ENCODE data around the gene KSR1.
"Not testable (repeated sequence)": the region's sequence is repeated elsewhere in the genome, so short reads cannot be mapped to it uniquely, and the experiment has no call there.

KSR1 gene

GRCh38 chr17:27494192-27495091, 38.2 kb downstream of the KSR1 start:
- DNase-seq (ENCODE audit: low read depth in 2 of 2) = no peak

- DNase-seq (ENCODE audit: low read depth in 2 of 2) = no peak
Observed at GRCh38 chr17:27495460-27495859, 39.2 kb downstream of the KSR1 start.

- DNase-seq (ENCODE audit: low read depth in 2 of 2) = no peak
Observed at GRCh38 chr17:27496005-27496404, 39.8 kb downstream of the KSR1 start.

- DNase-seq (ENCODE audit: low read depth in 2 of 2) = no peak
Observed at GRCh38 chr17:27496437-27496943, 40.2 kb downstream of the KSR1 start.

GRCh38 chr17:27496971-27497370, 40.7 kb downstream of the KSR1 start:
- no peak for DNase-seq (ENCODE audit: low read depth in 2 of 2)

DNA sequence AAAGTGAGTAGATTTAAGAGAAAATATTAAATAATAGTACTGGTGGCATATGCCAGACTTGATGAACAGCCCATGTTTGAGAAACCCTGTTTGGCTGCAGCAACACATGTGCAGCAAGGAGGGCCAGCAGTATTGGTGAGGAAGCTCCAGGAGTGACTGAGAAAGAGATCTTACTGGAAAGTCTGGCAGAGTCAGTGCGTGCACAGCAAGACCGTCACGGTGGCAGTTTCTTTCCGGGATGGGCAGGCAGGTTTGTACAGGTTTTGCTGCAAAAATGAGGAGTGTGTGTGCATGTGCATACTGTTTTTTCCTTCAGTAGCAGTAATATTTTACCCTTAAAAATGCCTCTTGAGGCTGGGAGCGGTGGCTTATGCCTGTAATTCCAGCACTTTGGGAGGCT, 41.4 kb downstream of the KSR1 start:
- DNase-seq (ENCODE audit: low read depth in 2 of 2) = no peak

DNA sequence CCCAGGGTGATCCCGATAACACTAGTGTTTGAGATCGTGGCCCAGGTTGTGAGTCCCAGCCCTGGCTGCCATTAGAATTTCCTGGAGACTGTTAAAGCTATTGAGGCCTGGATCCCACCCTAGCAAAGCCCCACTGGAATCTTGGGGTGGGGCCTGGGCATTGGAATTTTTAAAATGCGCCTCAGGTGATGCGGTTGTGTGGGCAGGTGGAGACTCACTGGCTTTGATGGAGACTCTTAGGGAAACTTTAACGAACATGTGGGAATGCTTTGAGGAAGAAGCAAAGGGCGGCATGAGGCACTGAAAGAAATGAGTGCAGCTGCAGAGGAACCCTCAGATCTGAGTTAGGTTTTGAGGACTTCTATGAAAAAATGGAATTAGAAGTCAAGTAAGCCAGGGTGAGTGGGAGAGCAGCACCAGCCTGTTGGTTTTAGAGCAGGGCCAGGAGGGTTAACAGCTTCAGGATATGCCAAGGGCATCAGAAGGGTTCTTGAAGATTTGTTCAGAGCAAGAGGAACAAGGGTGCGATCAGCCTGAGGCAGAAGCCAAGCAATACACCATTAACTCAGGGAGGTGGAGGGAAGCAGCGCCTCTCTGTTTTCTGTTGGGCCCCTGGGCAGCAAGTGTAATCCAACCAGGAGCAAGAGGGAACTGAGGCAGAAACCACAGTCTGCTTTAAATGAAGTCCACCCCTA, 42.5 kb downstream of the KSR1 start:
- DNase-seq (ENCODE audit: low read depth in 2 of 2) = no peak

GRCh38 chr17:27499451-27500265, 43.4 kb downstream of the KSR1 start:
- no peak for DNase-seq (ENCODE audit: low read depth in 2 of 2)

DNA sequence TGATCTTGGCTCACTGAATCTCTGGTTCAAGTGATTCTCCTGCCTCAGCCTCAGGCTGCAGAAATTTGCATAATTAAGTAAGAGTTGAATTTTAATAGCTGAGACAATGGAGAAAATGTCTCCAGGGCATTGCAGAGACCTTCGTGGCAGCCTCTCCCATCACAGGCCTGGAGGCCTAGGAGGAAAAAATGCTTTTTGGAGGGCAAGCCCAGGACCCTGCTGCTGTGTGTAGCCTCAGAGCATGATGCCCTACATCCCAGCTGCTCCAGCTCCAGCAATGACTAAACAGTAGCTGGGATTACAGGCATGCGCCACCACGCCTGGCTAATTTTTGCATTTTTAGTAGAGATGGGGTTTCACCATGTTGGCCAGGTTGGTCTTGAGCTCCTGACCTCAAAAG, 45.1 kb downstream of the KSR1 start:
- not testable (repeated sequence) for DNase-seq (ENCODE audit: low read depth in 2 of 2)

DNA sequence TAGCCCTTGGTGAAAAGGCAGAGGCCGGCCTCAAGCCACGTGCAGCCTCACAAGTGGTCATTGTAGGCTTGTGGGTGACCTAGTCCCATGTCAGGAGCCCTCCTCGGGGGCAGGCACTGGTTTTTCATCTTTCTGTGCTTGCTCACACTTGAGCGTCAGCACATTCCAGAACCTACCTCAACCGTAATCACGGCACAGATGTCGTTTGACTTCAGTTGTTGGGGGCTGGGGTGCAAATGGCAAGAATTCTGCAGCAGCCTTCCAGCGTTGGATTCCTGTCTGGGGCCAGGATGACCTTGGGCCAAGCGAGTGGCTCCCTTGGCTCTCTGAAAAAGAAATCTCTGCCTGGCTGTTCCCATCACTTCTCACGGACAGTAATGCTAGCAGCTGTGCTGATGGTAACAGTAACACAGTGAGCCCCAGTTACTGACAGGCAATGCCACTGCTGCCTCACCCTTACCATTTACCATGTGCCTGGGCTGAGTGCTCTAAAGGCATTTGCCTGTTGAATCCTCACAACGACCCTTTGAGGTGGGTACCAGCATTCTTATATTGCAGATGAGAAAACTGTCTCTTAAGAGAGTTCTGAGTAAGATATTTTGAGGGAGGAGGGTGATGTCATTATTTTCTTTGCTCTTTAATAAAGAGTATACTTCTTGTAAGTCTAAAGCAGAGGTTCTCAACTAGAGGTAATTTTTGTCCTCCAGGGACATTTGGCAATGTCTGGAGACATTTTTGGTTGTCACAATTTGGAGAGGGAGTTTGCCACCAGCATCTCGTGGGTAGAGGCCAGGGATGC, 46.5 kb downstream of the KSR1 start:
- DNase-seq (ENCODE audit: low read depth in 2 of 2) = no peak

DNA sequence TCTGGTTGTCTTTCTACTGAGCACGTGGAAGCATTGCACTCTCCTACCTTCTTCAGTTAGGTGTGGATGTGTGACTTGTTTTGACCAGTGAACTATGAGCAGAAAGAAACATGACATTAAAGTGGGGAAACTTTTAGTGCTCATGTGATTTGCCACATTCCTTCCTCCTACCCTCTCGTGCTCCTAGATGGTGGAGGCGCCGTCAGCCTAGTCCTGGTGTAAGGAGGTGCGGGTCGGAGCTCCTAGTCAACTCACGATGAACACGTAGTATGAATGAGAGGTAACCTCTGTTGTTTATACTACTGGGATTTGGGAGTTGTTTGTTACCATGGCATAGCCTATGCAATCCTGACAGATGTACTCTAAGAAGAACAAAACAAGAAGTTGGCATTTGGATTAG, 47.4 kb downstream of the KSR1 start:
- DNase-seq (ENCODE audit: low read depth in 2 of 2) = no peak

DNA sequence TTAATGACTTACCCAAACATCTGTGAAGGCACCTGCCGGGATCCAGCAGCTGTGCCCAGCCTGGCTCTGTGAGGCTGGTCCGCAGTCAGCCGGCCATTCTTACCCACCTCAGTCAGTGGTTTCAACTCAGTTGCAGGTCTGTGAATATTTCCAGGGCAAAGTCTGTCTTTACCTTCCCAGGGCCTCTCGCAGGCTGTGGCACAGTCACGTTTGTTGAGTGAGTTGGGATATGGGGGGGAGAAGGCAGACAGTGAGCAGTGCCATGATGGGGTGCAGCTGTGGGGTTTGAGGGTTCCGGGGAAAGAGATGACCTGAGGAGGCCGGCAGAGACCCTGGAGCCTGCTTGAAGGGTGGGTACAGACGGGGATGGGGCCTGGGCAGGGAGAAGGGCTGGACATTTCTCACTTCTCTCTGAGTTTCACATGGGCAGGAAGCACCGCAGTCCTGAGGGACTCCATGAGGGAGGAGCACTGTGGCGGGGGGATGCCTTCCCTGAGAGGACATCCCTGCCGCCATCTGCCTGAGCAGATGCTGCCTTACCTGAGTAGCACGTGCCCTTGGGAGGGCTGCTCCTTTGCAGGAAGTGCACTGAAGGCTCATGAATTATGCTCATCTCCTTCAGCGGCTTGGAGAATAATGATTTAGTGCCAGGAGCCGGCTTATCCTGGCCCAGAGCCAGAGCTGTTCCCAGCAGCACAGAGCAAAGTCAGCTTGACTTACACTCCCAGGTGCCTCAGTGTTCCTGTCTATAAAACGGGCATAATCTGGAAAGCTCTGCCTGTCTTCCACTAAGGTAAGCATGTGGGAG, 48.1 kb downstream of the KSR1 start:
- no peak for DNase-seq (ENCODE audit: low read depth in 2 of 2)

GRCh38 chr17:27506348-27507218, 50.3 kb downstream of the KSR1 start:
- no peak for DNase-seq (ENCODE audit: low read depth in 2 of 2)

- DNase-seq (ENCODE audit: low read depth in 2 of 2) = no peak
Observed at GRCh38 chr17:27511168-27511883, 55.1 kb downstream of the KSR1 start.

- DNase-seq (ENCODE audit: low read depth in 2 of 2) = no peak
Observed at GRCh38 chr17:27512031-27512430, 55.8 kb downstream of the KSR1 start.

DNA sequence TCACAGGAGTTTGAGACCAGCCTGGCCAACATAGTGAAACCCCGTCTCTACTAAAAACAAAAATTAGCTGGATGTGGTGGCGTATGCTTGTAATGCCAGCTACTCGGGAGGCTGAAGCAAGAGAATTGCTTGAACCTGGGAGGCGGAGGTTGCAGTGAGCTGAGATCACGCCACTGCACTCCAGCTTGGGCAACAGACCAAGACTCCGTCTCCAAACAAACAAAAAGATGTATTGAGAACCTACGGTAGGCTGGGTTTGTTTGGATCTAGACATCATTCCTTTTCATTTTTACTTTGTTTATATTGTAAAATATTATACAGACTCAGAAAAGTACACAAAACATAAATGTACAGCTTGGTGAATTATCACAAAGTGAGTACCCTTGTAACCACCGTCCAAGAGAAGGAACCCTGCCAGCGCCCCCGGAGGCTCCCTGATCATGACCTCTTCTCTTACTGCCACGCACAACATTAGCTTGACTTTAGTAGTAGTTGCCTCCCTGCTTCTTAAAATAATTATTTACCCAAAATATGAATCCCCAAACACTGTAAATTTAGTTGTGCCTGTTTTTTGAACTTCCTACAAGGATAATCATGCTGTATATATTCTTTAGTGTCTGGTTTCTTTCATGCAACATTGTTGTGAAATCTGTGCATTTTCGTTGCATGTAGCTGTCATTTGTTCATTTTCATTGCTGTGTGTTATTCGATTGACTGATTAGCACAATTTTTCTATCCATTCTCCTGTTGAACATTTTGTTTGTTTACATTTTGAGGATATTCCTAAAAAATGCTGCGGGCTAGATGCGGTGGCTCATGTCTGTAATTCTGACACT, 56.5 kb downstream of the KSR1 start:
- no peak for DNase-seq (ENCODE audit: low read depth in 2 of 2)

- DNase-seq (ENCODE audit: low read depth in 2 of 2) = no peak
Observed at GRCh38 chr17:27513849-27514248, 57.6 kb downstream of the KSR1 start.

Measured in stimulated activated CD8-positive, alpha-beta memory T cell treated with anti-CD3 and anti-CD28 coated beads, Interleukin-15, amount 100 ng/mL, for 48 hours (primary cell).